GM12892 (cell line): ENCODE data around the gene SSH3.

Experiments
- POLR2A ChIP-seq: IDR thresholded peaks from 2 replicates; pipeline ENCODE4 v1.6.1; 2011; ENCODE audit warnings: low read depth, low read length, control low read depth
- POLR2AphosphoS5 ChIP-seq: IDR thresholded peaks from 2 replicates; pipeline ENCODE4 v1.6.1; 2011; ENCODE audit warnings: low read depth, low read length, control low read depth

- TF ChIP-seq POLR2A = no peak
- TF ChIP-seq POLR2AphosphoS5 = no peak
Observed at GRCh38 chr11:67281552-67282150, 21.7 kb upstream of the SSH3 start.
